ENCODE results near the gene SMC1A. TPM values are rescaled to one million over a fixed set of nuclear protein-coding genes. Genes with fewer than 3 reads are reported as not detected.
"Not testable (repeated sequence)": the region's sequence is repeated elsewhere in the genome, so short reads cannot be mapped to it uniquely, and the experiment has no call there.

The SMC1A gene
- total RNA-seq, 1 experiment from 2014 or later = 88.3 TPM

DNA sequence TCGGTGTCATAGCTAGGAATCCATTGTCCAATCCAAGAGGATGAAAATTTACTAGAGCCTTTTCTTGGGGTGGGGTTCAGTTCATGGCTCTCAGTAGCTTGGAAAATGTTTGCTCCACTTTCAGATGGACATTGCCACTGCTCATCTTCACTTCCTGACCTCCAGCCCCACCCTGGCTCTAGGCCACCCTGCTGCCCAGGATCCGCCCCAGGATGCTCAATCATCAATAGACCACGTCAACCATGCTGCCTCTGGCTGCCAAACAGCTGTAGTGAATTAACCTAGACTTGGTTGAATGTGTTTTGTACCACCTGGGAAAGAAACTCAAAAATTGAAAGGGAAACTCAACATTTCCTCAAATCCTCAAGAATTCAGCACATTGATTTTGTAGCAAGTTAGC is 48.9 kb upstream of the SMC1A start:
- no peak overlapping the region for H3K4me2 ChIP-seq (ENCODE audit: low read length)
- no peaks in the 10 kb centered on the region for H3K36me3 ChIP-seq (ENCODE audit: control insufficient read depth in 1 of 2, insufficient read depth in 2 of 2, low read length in 2 of 2)
- intact Hi-C loops (cut with micrococcal nuclease) = no loop called here
- H3K79me2 ChIP-seq (ENCODE audit: insufficient read depth, low read length) = no peaks in the 10 kb centered on the region
- no peak overlapping the region for H3K9ac ChIP-seq (ENCODE audit: low read length)
- H2AFZ ChIP-seq (ENCODE audit: low read depth, low read length, poor library complexity, severe bottlenecking) = no peak overlapping the region
- no peak overlapping the region for H3K27ac ChIP-seq (ENCODE audit: low read depth, low read length)
- H3K9me2 ChIP-seq (ENCODE audit: insufficient read depth) = no peaks in the 10 kb centered on the region
- H3K9me3 ChIP-seq (ENCODE audit: control insufficient read depth in 1 of 2, insufficient read depth in 1 of 2, low read depth in 1 of 2, low read length in 2 of 2) = no peaks in the 10 kb centered on the region
- RAD21 ChIA-PET (ENCODE audit: low non-redundant PET in 1 of 2, low total read pairs in 2 of 2, uncharacterized antibody in 2 of 2, unreplicated experiment in 2 of 2) = no interaction called here
- ATAC-seq = no peak
- H3K4me1 ChIP-seq (ENCODE audit: control insufficient read depth in 1 of 2, insufficient read depth in 2 of 2, low read length in 2 of 2) = no peaks in the 10 kb centered on the region
- BruUV-seq (replicated peaks) = no TSS peak
- H3K27me3 ChIP-seq (ENCODE audit: insufficient read depth, low read length) = no peaks in the 10 kb centered on the region
- no peak for DNase-seq (ENCODE audit: low read depth, low spot score)
- POLR2A ChIA-PET = no interaction called here
- H3K4me3 ChIP-seq (replicated peaks in 1 of 2; ENCODE audit: low read depth in 1 of 2, low read length in 2 of 2) = no peak overlapping the region
- CTCF ChIA-PET = no interaction called here
- no peaks in the 10 kb centered on the region for H4K20me1 ChIP-seq (ENCODE audit: insufficient read depth)
- no peak for TF ChIP-seq JUND (IDR thresholded peaks at IDR 0.05)
- no peak for TF ChIP-seq SP1 (IDR thresholded peaks at IDR 0.05; ENCODE audit: low read depth)
- no peak for TF ChIP-seq ELF1 (IDR thresholded peaks at IDR 0.05; ENCODE audit: borderline replicate concordance, low read depth)
- no peak for TF ChIP-seq POLR2A (IDR thresholded peaks at IDR 0.05; ENCODE audit: borderline replicate concordance, extremely low read depth, insufficient read depth, insufficient read length)
- TF ChIP-seq SIN3A (IDR thresholded peaks at IDR 0.05; ENCODE audit: low read depth) = no peak
- TF ChIP-seq EGR1 (IDR thresholded peaks at IDR 0.05; ENCODE audit: low read depth) = no peak
- TF ChIP-seq POLR2AphosphoS5 (IDR thresholded peaks at IDR 0.05; ENCODE audit: low read depth, low read length) = no peak
- TF ChIP-seq RAD21 (IDR thresholded peaks at IDR 0.05; ENCODE audit: low read depth) = no peak
- TF ChIP-seq, protein P1, sequence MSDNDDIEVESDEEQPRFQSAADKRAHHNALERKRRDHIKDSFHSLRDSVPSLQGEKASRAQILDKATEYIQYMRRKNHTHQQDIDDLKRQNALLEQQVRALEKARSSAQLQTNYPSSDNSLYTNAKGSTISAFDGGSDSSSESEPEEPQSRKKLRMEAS (IDR thresholded peaks at IDR 0.05) = no peak
- no peak for TF ChIP-seq CEBPB (IDR thresholded peaks at IDR 0.05; ENCODE audit: low read depth)
- no peak for TF ChIP-seq SRF (IDR thresholded peaks at IDR 0.05; ENCODE audit: low read depth)
- TF ChIP-seq ZNF274 (IDR thresholded peaks at IDR 0.05; ENCODE audit: low read depth, low read length) = no peak
- TF ChIP-seq, protein P2, sequence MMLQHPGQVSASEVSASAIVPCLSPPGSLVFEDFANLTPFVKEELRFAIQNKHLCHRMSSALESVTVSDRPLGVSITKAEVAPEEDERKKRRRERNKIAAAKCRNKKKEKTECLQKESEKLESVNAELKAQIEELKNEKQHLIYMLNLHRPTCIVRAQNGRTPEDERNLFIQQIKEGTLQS (IDR thresholded peaks at IDR 0.05) = no peak
- no peak for TF ChIP-seq YY1 (IDR thresholded peaks at IDR 0.05; ENCODE audit: extremely low read depth, insufficient replicate concordance, low read depth, low read length)
- TF ChIP-seq TCF7L2 (IDR thresholded peaks at IDR 0.05; ENCODE audit: borderline replicate concordance, extremely low read depth, insufficient read depth, insufficient read length) = no peak
- no peak for TF ChIP-seq FOSL1 (IDR thresholded peaks at IDR 0.05; ENCODE audit: low read depth)

GRCh38 chrX:53468659-53469058 is 46.2 kb upstream of the SMC1A start:
- H3K4me1 ChIP-seq (ENCODE audit: control insufficient read depth in 1 of 2, insufficient read depth in 2 of 2, low read length in 2 of 2); H4K20me1 ChIP-seq (ENCODE audit: insufficient read depth); CTCF ChIA-PET; POLR2A ChIA-PET; ATAC-seq; RAD21 ChIA-PET (ENCODE audit: low non-redundant PET in 1 of 2, low total read pairs in 2 of 2, uncharacterized antibody in 2 of 2, unreplicated experiment in 2 of 2); H3K9me3 ChIP-seq (ENCODE audit: control insufficient read depth in 1 of 2, insufficient read depth in 1 of 2, low read depth in 1 of 2, low read length in 2 of 2); H3K36me3 ChIP-seq (ENCODE audit: control insufficient read depth in 1 of 2, insufficient read depth in 2 of 2, low read length in 2 of 2); H2AFZ ChIP-seq (ENCODE audit: low read depth, low read length, poor library complexity, severe bottlenecking); BruUV-seq (replicated peaks); H3K9ac ChIP-seq (ENCODE audit: low read length); H3K27me3 ChIP-seq (ENCODE audit: insufficient read depth, low read length); H3K4me3 ChIP-seq (replicated peaks in 1 of 2; ENCODE audit: low read depth in 1 of 2, low read length in 2 of 2); H3K4me2 ChIP-seq (ENCODE audit: low read length); intact Hi-C loops (cut with micrococcal nuclease); H3K9me2 ChIP-seq (ENCODE audit: insufficient read depth); H3K79me2 ChIP-seq (ENCODE audit: insufficient read depth, low read length); H3K27ac ChIP-seq (ENCODE audit: low read depth, low read length); DNase-seq (ENCODE audit: low read depth, low spot score): not testable (repeated sequence)
